ENCODE results near the gene SNORC.

The SNORC gene

DNA sequence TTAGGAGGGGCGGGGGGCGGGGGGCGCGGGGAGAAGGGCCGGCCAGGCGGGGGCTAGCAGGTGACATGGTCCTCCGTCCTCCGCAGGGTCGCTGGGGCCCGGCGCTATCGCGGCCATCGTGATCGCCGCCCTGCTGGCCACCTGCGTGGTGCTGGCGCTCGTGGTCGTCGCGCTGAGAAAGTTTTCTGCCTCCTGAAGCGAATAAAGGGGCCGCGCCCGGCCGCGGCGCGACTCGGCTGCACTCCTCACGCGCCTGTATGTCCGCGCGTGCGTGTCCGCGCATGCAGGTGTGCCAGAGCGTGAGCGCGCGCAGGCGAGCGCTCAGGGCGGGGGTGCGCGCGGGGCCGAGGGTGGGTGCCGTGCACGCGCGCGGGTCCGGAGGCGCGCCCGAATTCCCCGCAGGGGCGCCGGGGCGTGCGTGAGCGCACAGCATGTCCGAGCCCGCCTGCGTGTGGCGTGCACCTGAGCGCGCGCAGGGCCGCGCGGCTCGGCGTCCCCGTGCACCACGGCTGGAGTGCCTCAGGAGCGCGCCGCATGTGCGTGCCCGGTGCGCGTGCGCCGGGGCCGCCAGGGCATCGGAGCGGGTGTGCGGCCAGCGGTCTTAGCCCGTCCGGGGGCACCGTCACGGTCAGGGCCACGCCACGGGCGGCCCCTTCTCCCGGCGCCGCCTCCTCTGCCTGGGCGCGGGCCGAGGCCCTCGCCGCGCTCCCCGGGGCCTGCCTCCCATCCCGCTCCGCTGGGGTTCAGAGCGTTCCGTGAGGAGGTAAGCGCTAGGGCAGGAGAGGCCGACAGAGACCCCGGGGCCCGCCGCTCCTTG, 6.3 kb downstream of the SNORC start:
- H3K4me3 ChIP-seq (ENCODE audit: low read depth, low read length): peak overlapping the region; percentile 38
- DNase-seq (ENCODE audit: low read depth): no peak
- TF ChIP-seq, protein P1, sequence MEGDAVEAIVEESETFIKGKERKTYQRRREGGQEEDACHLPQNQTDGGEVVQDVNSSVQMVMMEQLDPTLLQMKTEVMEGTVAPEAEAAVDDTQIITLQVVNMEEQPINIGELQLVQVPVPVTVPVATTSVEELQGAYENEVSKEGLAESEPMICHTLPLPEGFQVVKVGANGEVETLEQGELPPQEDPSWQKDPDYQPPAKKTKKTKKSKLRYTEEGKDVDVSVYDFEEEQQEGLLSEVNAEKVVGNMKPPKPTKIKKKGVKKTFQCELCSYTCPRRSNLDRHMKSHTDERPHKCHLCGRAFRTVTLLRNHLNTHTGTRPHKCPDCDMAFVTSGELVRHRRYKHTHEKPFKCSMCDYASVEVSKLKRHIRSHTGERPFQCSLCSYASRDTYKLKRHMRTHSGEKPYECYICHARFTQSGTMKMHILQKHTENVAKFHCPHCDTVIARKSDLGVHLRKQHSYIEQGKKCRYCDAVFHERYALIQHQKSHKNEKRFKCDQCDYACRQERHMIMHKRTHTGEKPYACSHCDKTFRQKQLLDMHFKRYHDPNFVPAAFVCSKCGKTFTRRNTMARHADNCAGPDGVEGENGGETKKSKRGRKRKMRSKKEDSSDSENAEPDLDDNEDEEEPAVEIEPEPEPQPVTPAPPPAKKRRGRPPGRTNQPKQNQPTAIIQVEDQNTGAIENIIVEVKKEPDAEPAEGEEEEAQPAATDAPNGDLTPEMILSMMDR (conservative IDR thresholded peaks at IDR 0.05; ENCODE audit: low read depth, low read length): peak; percentile 18

DNA sequence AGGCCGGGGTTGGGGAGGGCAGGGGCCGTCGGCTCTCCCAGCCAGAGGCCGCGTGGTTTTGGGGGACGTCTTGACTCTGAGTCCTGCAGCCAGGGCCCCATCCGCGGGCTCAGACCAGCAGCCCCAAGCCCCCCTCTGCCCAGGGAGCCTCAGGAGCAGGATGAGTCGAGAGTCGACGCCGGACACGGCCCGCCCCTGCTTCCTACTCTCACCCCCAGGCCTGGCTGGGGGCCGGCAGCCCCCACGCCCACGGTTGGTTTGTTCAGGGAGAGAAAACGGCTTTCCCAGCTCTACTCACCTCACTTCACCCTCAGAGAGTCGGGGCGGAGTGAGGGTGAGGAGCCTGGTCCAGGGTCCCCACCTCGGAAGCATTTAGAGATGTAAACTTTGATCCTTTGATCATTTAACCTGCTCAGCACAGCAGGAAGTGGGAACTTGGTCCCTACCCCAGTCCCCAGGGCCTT, 6.9 kb downstream of the SNORC start:
- H3K4me3 ChIP-seq (ENCODE audit: low read depth, low read length): peak overlapping the region; percentile 38
- TF ChIP-seq, protein P1 (conservative IDR thresholded peaks at IDR 0.05; ENCODE audit: low read depth, low read length): no peak
- no peak for DNase-seq (ENCODE audit: low read depth)

DNA sequence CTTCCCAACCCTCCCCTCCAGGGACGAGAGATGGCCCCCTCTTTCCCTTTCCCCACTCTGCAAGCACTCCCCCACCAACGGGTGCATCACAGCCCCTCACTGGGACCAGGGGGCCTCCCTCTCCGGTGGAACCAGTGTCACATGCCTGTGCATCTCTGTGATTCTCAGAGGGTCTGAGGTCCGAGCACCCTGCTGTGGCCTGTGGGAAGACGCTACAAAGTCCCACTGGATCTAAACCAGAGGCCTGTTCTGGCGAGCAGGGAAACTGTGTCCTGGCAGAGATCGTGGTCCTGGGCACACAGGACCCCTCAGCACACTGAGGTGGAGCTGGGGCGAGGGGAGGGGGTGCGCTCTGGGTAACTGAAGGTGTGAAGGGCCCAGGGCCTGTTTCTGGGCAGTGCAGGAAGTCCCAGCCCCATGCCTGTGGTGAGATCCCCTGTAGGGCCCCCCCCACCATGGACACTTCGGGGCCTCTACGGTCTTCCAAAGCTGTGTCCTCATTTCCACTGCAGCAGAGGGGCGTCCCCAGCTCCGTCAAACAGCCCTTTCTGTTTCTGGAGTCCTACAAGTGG, 8.0 kb downstream of the SNORC start:
- DNase-seq (ENCODE audit: low read depth): no peak
- TF ChIP-seq, protein P1 (conservative IDR thresholded peaks at IDR 0.05; ENCODE audit: low read depth, low read length): no peak
- no peak overlapping the region for H3K4me3 ChIP-seq (ENCODE audit: low read depth, low read length)

DNA sequence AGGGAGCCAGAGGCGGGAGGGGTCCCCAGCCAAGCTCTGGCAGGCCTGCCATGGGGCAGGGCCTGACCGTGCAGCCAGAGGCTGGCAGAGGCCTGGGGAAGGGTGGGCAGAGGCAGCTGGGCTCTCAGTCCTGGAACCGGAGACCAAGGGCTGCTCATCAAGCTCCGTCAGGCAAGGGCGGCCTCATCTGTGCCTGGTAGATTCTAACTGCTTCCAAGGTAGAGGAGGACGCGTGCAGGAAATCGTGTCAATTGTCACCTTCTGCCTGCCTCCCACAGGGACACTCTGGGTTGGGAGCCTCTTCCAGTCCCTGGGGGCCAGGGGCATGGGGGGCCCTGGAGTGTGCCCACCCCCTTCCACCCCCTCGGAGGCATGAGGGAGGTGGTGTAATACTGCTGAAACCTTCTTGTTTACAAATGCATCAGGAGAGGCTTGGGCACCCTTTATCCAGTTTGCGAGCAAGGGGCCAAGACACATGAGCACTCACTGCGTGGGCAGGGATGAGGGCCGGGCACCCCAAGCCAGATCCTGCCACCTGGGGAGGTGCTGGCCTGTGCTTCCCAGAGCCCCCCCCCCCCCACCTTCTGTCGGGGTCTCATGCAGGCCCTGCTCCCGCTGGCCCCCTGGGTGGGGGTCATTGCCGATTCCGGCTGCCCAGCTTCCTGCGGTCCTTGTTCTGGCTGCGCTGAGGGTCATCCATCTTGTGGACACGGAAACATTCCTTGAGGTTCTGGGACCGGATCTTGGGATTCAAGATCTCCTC, 9.0 kb downstream of the SNORC start:
- TF ChIP-seq, protein P1 (conservative IDR thresholded peaks at IDR 0.05; ENCODE audit: low read depth, low read length): no peak
- no peak for DNase-seq (ENCODE audit: low read depth)
- H3K4me3 ChIP-seq (ENCODE audit: low read depth, low read length): no peak overlapping the region

DNA sequence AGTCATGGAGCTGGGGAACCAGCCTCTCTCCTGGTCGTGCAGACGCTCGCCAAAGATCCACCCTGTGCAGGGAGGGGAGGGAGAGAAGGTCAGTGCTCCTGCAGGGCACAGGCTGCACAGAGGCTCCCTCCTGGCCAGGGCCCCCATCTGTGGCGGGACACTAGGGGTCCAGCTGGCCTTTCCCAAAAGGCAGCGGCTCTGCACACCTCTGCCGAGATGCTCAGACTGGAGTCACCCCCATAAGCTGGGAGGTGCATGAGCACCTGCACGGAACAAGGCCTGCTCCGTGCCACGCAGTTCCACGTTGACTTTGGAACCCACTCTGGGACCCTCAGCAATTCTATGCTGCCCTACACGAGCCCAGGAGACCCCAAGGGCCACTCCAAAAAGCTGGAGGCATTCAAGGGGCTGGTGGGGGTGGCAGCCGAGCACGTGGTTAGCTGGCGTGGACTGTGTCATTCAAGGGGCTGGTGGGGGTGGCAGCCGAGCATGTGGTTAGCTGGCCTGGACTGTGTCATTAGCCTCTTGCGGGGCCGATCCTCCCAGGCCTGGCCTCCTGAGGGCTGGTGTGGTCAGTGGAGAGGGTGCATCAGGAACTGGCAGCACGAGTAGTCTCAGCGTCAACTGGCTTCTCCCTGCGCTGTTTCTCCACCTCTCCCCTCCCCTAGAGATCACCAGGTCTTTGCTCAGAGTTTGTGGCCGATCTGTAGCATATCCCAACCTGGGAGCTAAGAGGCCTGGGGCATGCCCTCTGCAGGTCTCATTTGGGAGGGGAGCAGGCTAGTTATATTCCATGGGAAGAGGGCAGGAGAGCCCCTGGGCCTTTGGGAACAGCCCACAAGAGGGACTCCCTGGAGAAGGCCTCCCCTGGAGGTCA, 9.8 kb downstream of the SNORC start:
- DNase-seq (ENCODE audit: low read depth): no peak
- TF ChIP-seq, protein P1 (conservative IDR thresholded peaks at IDR 0.05; ENCODE audit: low read depth, low read length): no peak
- no peak overlapping the region for H3K4me3 ChIP-seq (ENCODE audit: low read depth, low read length)

DNA sequence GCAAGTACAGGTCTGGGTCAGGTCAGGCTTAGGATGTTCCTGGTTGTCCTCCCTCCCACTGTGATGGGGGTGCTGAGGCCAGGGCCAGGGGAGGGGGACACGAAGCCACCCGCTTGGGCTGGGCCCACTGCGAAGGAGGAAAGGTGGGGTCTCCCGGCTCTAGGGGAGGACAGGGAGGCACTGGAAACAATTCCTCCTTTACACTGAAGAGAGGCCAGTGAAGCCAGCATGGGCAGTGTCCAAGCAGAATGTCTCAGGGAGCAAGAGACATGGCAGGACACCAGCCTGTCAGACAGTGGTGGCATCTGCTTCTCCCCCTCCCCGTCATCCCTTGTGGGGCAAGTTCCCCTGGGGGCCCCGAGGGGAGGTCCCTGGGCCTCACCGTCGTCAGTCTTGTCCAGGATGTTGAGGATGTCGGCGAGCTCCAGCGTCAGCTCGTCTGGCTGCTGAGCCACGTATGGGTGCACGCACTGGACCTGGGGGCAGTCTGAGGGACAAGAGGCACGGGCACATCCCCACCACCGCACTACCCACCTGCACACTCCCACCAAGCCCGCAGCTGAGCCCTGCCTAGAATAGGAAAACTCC, 10.8 kb downstream of the SNORC start:
- H3K4me3 ChIP-seq (ENCODE audit: low read depth, low read length): no peak overlapping the region
- DNase-seq (ENCODE audit: low read depth): no peak
- TF ChIP-seq, protein P1 (conservative IDR thresholded peaks at IDR 0.05; ENCODE audit: low read depth, low read length): no peak

All from choroid plexus epithelial cell (primary cell).